ENCODE data around the gene MAP4K4.

GRCh38 chr2:101657787-101658186 is 39.7 kb upstream of the MAP4K4 start:
- TF ChIP-seq EZH2 (IDR thresholded peaks at IDR 0.05; ENCODE audit: insufficient read depth, poor library complexity, severe bottlenecking) (no peak), EZH2phosphoT487 (IDR thresholded peaks at IDR 0.05; ENCODE audit: insufficient read depth, low read depth) (no peak)

All from GM23248 (cell line).